KMS-11 (cell line): Measurements from ENCODE around the gene ZNF581.

Experiments
- H2AFZ ChIP-seq: fragments of 200-600 bp; sonication (generic); 2 replicates; pipeline ENCODE4 v1.6.1; 2016; ENCODE audit warnings: antibody characterized with exemption, mixed run types, low read depth
- H3K27ac ChIP-seq: fragments of 200-600 bp; sonication (generic); 2 replicates; pipeline ENCODE4 v1.6.1; 2016; ENCODE audit warnings: mild to moderate bottlenecking, mixed run types
- H3K27me3 ChIP-seq: fragments of 200-600 bp; sonication (generic); 2 replicates; pipeline ENCODE4 v1.6.1; 2017; ENCODE audit warnings: mild to moderate bottlenecking, low read depth, mixed run types, moderate library complexity; ENCODE audit not compliant: insufficient read depth
- H3K36me3 ChIP-seq: fragments of 200-600 bp; sonication (generic); 2 replicates; pipeline ENCODE4 v1.6.1; 2017; ENCODE audit warnings: mild to moderate bottlenecking, mixed run types; ENCODE audit not compliant: insufficient read depth
- H3K4me1 ChIP-seq: fragments of 200-600 bp; sonication (generic); 2 replicates; pipeline ENCODE4 v1.6.1; 2016; ENCODE audit warnings: mild to moderate bottlenecking, low read depth, mixed run types; ENCODE audit not compliant: poor library complexity, severe bottlenecking
- H3K4me2 ChIP-seq: fragments of 200-600 bp; sonication (generic); 2 replicates; pipeline ENCODE4 v1.7.0; 2016; ENCODE audit warnings: mild to moderate bottlenecking, mixed run types
- H3K4me3 ChIP-seq: fragments of 200-600 bp; sonication (generic); IDR thresholded peaks from 2 replicates; pipeline ENCODE4 v1.6.1; 2017; ENCODE audit warnings: low read depth, low read length, mixed read lengths; ENCODE audit not compliant: insufficient read depth
- H3K79me2 ChIP-seq: fragments of 200-600 bp; sonication (generic); 2 replicates; pipeline ENCODE4 v1.6.1; 2016; ENCODE audit warnings: low read depth, mixed run types; ENCODE audit not compliant: insufficient read depth
- H3K9ac ChIP-seq: fragments of 200-600 bp; sonication (generic); 2 replicates; pipeline ENCODE4 v1.6.1; 2016; ENCODE audit warnings: mild to moderate bottlenecking, mixed run types
- H4K20me1 ChIP-seq: fragments of 200-600 bp; sonication (generic); 2 replicates; pipeline ENCODE4 v1.6.1; 2016; ENCODE audit warnings: mild to moderate bottlenecking, mixed run types; ENCODE audit not compliant: insufficient read depth
- TF ChIP-seq, protein P1 (sequence below): fragments of 200-600 bp; sonication (generic); conservative IDR thresholded peaks from 2 replicates; pipeline ENCODE4 v1.6.1; 2017; ENCODE audit warnings: low read depth, mild to moderate bottlenecking, antibody characterized with exemption, low read length, moderate library complexity, mixed read lengths

ZNF581 gene

GRCh38 chr19:55625004-55625326 lies 18.5 kb upstream of the ZNF581 start:
- no peak overlapping the region for H3K4me3 ChIP-seq
- peaks cover 15% of the 10 kb centered on the region for H3K4me1 ChIP-seq
- H3K4me2 ChIP-seq = peak overlapping the region; percentile 47; the same call in 1 of the 2 replicates
- no peak overlapping the region for H3K9ac ChIP-seq
- no peaks in the 10 kb centered on the region; the same call in 1 of the 2 replicates for H3K27me3 ChIP-seq
- H3K27ac ChIP-seq = 0 out of 2 replicates have a peak overlapping the region, but pooled peaks have one; percentile 60
- H3K36me3 ChIP-seq = no peaks in the 10 kb centered on the region
- H4K20me1 ChIP-seq = no peaks in the 10 kb centered on the region
- TF ChIP-seq, protein P1, sequence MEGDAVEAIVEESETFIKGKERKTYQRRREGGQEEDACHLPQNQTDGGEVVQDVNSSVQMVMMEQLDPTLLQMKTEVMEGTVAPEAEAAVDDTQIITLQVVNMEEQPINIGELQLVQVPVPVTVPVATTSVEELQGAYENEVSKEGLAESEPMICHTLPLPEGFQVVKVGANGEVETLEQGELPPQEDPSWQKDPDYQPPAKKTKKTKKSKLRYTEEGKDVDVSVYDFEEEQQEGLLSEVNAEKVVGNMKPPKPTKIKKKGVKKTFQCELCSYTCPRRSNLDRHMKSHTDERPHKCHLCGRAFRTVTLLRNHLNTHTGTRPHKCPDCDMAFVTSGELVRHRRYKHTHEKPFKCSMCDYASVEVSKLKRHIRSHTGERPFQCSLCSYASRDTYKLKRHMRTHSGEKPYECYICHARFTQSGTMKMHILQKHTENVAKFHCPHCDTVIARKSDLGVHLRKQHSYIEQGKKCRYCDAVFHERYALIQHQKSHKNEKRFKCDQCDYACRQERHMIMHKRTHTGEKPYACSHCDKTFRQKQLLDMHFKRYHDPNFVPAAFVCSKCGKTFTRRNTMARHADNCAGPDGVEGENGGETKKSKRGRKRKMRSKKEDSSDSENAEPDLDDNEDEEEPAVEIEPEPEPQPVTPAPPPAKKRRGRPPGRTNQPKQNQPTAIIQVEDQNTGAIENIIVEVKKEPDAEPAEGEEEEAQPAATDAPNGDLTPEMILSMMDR = 0 out of 2 replicates have a peak, but pooled peaks have one; percentile 2
- no peaks in the 10 kb centered on the region for H3K79me2 ChIP-seq
- peak overlapping the region; percentile 73 for H2AFZ ChIP-seq

DNA sequence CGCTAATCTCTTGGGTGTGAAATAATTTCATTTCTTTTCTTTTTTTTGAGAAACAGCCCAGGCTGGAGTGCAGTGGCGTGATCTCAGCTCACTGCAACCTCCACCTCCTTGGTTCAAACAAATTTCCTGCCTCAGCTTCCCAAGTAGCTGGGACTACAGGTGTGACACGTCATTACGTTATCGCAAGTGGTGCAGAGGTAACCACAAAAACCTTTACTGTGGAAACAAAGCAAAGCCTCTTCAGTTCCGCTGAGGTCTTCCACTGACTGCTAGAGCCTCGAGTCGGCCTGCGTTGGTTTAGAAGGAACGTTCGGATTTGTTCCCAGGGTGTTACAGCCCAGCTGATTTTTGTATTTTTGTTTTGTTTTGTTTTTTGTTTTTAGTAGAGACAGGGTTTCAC lies 17.1 kb upstream of the ZNF581 start:
- TF ChIP-seq, protein P1 = no peak
- Histone ChIP-seq H4K20me1 (no peaks in the 10 kb centered on the region), H2AFZ (no peak overlapping the region), H3K27ac (no peak overlapping the region), H3K4me2 (no peak overlapping the region), H3K4me1 (peaks cover 15% of the 10 kb centered on the region), H3K36me3 (no peaks in the 10 kb centered on the region), H3K4me3 (no peak overlapping the region), H3K27me3 (no peaks in the 10 kb centered on the region; the same call in 1 of the 2 replicates), H3K9ac (no peak overlapping the region), H3K79me2 (no peaks in the 10 kb centered on the region)

DNA sequence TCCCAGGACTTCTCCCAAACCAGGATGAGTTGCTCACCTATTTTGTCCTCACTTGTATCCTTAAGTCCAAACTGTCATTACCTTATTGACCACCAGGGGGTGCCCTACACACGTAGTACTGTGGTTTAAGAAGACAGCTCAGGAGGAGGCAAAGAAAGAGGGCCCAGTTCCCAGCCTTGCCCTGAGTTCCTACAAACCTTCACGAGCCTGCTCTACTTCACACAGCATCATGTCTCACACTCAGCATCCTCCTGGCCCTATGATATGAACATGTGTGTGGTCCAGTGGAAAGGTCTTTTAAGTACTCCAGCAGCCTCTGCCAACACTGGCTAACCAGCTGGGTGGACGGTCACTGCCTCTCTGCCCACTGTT lies 11.0 kb upstream of the ZNF581 start:
- Histone ChIP-seq H3K4me1 (peaks cover 25% of the 10 kb centered on the region), H3K79me2 (peaks cover 22% of the 10 kb centered on the region), H3K27me3 (no peaks in the 10 kb centered on the region; the same call in 1 of the 2 replicates), H3K27ac (no peak overlapping the region), H3K36me3 (no peaks in the 10 kb centered on the region), H3K4me3 (no peak overlapping the region), H2AFZ (peak overlapping the region; percentile 16; the same call in 1 of the 2 replicates), H3K4me2 (no peak overlapping the region), H4K20me1 (no peaks in the 10 kb centered on the region), H3K9ac (no peak overlapping the region)
- TF ChIP-seq, protein P1 = peak; percentile 96

- Histone ChIP-seq H3K4me3 (no peak overlapping the region), H3K79me2 (peaks cover 26% of the 10 kb centered on the region), H2AFZ (peak overlapping the region; percentile 86; the same call in 1 of the 2 replicates), H4K20me1 (no peaks in the 10 kb centered on the region), H3K9ac (no peak overlapping the region), H3K27me3 (no peaks in the 10 kb centered on the region; the same call in 1 of the 2 replicates), H3K4me2 (no peak overlapping the region; the same call in 1 of the 2 replicates), H3K4me1 (peaks cover 30% of the 10 kb centered on the region), H3K27ac (no peak overlapping the region), H3K36me3 (no peaks in the 10 kb centered on the region)
- TF ChIP-seq, protein P1 = no peak
Observed at GRCh38 chr19:55633861-55634260, 9.6 kb upstream of the ZNF581 start.
